GM18858 (cell line): ENCODE data around the gene TPRX1.
"Not testable (repeated sequence)": the region's sequence is repeated elsewhere in the genome, so short reads cannot be mapped to it uniquely, and the experiment has no call there.

Source experiments
- ATAC-seq: cut with Tn5 transposase; IDR thresholded peaks from one replicate; pipeline ENCODE4 v1.9.1; 2021; ENCODE audit not compliant: unreplicated experiment

TPRX1 gene

DNA sequence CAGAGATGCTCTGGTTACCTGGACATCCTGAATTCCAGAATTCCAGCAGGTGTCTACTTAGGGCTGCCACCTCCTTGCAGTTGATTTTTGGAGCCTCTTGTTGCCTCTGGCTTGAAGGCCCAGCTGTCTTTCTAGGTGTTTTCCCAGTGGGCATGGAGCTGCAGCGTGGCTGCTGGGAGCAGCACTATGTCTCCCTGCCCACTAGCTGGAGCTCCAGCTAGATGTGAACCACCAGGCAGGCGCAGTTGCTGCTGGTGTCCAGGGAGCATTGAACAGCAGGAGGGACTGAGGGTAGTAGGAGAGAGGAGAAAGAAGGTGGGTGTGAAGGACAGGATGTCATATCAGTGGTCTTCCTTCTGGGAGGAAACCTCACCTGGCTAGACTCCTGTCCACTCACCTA is 35.7 kb downstream of the TPRX1 start:
- ATAC-seq: no peak

GRCh38 chr19:47767349-47767748 is 37.0 kb downstream of the TPRX1 start:
- ATAC-seq: no peak

- ATAC-seq: no peak
Observed at GRCh38 chr19:47766670-47767069, 37.7 kb downstream of the TPRX1 start.

DNA sequence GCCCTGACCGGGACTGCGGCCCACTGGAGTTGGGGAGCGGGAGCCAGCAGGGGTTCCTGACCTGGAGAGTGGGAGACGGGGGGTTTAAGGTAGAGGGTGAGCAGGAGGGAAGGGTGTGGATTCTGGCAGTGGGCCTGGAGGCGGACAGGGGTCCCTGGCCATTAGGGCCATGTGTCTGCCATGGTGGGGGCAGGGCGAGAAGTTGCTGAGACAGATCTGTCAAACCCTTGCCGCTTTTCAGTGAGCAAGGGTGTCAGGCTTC is 38.1 kb downstream of the TPRX1 start:
- no peak for ATAC-seq

- ATAC-seq: no peak
Observed at GRCh38 chr19:47765523-47766358, 38.6 kb downstream of the TPRX1 start.

GRCh38 chr19:47764705-47765104 is 39.6 kb downstream of the TPRX1 start:
- ATAC-seq: not testable (repeated sequence)

GRCh38 chr19:47762615-47763308 is 41.6 kb downstream of the TPRX1 start:
- ATAC-seq: no peak

DNA sequence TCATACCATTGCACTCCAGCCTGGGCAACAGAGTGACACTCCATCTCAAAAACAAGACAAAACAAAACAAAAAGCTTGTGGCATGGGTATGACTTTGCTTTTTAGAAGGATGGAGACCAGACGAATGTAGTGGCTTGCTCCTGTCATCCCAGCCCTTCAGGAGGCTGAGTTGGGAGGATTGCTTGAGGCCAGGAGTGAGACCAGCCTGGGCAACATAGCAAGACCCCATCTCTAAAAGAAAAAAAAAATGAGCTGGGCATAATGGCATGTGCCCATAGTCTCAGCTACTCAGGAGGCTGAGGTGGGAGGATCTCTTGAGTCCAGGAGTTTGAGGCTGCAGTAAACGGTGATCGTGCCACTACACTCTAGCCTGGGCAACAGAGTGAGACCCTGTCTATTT is 42.2 kb downstream of the TPRX1 start:
- ATAC-seq: no peak

DNA sequence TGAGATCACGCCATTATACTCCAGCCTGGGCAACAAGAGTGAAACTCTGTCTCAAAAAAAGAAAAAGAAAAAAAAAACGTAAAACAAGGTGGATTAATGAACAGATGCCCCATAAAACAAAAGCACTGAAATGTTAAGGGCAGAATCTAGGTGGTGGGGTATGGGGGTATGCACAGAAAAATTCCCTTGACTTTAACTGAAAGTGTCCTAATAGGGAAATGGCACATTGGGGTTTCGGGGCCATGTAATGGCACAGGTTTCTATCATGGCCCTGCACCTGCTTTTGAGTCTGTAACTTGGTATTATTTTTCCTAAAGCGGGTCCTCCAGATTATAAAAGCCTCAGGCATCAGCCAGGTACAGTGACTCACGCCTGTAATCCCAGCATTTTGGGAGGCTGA is 42.8 kb downstream of the TPRX1 start:
- no peak for ATAC-seq

DNA sequence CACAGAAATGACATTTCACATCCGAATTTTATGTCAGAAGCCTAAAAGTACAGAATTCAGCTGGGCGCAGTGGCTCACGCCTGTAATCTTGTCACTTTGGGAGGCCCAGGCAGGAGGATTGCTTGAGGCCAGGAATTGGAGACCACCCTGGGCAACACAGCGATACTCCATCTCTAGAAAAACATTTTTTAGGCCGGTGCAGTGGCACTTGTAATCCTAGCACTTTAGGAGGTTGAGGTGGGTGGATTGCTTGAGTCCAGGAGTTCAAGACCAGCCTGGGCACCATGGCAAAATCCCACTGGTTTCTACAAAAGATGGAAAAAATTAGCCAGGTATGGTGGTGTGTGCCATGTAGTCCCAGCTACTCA is 43.7 kb downstream of the TPRX1 start:
- no peak for ATAC-seq

DNA sequence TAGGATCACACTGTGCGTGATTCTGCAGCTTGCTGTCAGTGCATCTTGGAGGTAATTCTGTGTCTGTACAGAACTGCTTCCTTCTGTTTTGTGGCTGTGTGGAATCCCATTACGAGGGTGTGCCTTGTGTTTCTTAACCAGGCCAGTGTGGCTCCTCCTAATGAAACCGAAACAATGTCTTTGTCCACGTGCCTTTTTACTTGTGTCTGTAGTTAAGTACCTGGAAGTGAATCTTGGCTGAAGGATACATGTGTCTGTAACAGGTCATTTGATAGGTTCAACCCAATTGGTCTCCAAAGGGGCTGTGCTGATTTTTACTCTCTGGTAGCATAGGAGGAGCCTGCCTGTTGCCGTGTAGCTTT is 45.9 kb downstream of the TPRX1 start:
- no peak for ATAC-seq

DNA sequence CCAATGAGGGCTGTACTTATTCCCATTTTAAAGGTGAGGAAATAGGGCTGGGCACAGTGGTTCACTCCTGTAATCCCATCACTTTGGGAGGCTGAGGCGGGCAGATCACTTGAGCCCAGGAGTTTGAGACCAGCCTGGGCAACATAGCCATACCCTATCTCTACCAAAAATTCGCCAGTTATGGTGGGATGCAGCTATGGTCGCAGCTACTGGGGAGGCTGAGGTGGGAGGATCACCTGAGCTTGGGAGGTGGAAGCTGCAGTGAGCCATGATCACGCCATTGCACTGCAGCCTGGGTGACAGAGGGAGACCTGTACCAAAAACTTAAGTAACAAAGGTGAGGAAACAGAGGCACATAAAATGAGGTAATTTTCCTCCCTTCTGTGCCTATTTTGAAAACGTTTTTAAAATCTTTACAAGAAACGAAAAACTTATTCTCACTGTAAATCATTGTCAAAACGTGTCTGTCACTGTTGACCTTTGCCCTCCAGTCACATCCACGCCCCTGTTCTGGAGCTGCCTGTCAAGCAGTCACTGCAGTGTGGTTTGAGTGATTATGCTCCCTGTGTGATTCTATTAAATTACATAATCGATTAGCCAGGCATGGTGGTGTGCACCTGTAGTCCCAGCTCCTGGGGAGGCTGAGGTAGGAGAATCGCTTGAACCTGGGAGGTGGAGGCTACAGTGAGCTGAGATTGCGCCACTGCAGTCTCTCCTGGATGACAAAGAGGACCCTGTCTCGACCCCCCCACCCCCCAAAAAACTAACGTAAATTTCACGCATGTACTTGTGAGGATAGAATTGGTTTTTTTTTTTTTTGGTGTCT is 46.5 kb downstream of the TPRX1 start:
- ATAC-seq: no peak

DNA sequence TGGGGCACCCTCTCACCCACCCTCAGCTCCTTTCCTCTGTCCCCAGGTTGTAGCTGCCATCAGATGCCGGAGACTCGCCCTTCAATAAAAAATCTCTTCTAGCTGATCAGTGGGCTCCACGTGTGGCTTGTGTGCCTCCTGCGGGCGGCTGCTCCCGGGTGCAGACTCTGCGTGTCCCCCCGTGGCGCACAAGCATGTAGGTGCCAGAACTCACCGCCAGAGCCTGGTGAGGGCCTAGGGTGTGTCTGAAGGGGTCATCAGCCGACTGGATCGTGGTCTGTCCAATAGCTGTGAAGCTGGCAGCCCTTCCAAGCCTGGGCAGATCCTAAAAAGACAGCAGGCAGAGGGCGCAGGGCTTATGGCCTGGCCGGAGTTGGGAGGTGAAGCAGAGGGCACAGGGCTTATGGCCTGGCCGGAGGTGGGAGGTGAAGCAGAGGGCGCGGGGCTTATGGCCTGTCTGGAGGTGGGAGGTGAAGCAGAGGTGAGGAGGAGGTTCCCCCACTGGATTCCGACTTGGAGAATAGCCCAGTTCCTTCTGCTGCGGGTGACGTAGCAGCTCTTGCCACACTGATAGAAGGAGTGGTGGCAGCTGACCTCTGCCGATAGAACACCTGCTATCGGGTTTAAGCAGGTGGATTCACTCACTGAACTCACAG is 47.3 kb downstream of the TPRX1 start:
- no peak for ATAC-seq

DNA sequence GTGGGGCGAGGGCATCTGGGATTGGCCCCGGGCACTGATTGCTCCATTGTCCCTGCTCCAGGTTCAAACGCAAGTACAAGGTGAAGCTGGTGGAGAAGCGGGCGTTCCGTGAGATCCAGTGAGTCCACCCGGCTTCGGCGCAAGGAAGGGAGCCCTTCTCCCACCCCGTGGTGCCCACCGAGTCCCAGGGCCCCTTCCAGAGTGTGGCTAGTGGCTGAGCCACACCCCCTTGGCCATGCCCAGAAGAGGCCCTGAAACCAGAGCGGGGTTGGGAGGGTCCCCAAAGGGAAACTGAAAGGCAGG is 47.8 kb downstream of the TPRX1 start:
- ATAC-seq: no peak

GRCh38 chr19:47755762-47756626 is 48.4 kb downstream of the TPRX1 start:
- ATAC-seq: no peak

- ATAC-seq: no peak
Observed at GRCh38 chr19:47755065-47755761, 49.1 kb downstream of the TPRX1 start.

DNA sequence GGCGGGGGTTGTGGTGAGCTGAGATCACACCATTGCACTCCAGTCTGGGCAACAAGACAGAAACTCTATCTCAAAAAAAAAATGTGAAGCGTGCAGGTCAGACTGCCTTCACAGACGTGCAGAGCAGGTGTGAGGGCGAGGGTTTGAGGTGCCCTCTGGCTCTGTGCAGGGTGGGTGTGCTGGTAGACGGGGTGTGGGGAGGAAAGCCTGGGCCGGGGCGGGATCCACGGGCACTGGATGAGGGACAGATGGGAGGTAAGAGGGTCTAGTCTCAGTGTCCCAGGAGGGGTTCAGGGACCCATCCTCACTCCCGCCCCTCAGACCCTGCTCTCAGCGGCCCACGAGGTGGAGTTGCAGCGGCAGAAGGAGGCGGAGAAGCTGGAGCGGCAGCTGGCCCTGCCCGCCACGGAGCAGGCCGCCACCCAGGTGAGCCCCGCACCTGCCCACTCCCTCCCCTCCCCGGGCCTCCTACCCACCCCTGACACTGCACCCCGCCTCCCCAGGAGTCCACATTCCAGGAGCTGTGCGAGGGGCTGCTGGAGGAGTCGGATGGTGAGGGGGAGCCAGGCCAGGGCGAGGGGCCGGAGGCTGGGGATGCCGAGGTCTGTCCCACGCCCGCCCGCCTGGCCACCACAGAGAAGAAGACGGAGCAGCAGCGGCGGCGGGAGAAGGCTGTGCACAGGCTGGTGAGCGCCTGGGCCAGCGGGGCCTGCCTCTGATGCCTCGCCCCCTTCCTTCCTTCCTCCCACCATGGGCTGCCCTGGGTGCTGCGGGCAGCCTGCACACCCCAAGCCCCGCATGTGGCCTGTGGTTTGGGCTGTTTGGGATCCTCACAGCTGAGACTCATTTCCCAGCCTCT is 49.9 kb downstream of the TPRX1 start:
- no peak for ATAC-seq

DNA sequence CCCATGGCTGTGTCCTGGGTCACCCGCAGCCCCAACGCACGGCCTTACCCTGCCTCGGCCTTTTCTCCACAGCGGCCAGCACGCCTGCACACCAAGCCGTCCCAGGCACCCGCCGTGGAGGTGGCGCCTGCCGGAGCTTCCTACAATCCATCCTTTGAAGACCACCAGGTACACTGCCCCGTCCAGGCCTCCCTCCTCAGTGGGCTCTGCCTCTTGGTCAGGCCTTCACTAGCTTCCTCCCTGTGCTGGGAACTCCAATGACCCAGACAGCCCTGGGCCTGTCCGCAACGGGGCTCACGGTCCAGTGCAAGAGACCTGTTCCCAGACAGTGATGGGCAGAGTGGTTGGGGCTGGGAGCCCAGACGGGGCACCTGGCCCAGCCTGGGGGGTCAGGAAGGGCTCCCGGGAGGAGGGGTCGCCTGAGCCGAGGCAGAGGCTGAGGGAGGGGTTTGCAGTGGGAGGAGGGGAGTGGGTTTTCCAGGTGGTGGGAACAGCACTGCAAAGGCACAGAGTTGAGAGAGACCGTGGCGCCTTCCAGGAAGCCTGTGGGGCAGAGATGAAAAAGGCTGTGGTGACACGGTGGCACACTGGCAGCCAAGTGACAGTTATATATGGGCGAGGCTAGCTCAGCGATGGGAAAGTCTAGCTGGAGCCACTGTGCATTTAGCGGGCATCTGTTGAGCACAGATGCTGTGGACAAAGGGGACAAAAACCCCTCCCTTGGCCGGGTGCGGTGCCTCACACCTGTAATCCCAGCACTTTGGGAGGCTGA is 51.7 kb downstream of the TPRX1 start:
- no peak for ATAC-seq
